HG03039 (cell line): Measurements from ENCODE around the gene GPR161.
"Not testable (repeated sequence)": the region's sequence is repeated elsewhere in the genome, so short reads cannot be mapped to it uniquely, and the experiment has no call there.

ENCODE experiments used
- ATAC-seq: cut with Tn5 transposase; IDR thresholded peaks from one replicate; pipeline ENCODE4 v1.9.1; 2021; ENCODE audit warnings: mild to moderate bottlenecking, moderate library complexity; ENCODE audit not compliant: unreplicated experiment

GPR161 gene

DNA sequence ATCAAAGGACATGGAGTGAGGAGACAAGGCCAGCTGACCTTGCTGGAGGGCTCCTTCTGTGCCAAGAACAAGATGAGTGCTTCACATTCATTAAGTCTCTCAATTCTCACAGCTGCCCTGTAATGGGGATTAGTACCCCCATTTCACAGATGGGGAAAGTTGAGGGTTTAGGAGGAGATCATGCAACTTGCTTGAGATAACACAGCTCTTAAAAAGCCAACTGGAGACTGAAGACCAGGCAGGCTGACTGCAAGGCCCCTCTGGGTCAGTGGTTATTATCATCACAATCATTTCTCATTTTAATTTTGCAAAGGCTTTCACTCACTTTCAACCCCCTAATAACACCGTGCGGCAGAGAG is 46.8 kb downstream of the GPR161 start:
- no peak for ATAC-seq

- ATAC-seq: no peak
These were observed 47.3 kb downstream of the GPR161 start for GRCh38 chr1:168089326-168089978.

- no peak for ATAC-seq
These were observed 48.0 kb downstream of the GPR161 start for GRCh38 chr1:168088511-168089325.

DNA sequence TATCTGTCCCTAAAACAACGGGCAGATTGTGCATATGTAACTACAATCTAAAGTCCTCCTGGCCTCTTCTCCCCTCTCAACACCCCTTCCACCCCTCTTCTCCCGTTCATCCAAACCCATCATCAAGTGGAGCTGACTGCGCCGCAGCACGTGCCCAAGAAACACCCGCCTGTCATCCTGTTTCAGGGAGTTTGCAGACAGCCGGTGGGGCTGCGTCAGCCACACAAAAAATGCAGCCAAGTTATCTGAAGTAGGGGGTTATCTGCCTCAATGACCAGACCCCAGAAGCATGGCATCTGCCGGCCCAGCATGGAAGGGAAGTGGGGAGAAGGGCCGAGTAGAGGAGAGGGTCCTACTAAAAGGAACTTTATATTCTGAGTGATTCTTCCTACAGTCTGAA is 49.0 kb downstream of the GPR161 start:
- ATAC-seq: no peak

DNA sequence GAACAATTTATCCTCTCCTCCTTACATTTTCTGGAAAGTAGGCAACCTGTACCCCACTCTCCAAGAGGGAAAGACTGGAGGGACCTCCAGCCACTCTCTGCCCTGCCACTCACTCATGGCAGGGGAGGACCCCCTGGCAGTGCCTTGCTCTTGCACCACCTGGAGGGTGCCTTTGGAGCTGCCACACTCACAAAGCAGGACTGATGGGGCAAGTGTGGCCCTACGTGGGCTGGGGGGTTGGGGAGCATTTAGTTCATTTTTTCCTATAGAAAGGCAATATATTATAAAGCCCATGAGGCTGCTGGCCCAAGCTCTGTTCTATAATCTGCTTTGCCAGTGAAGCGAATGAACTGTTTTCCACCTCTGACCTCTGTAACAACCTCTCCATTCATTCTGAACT is 50.3 kb downstream of the GPR161 start:
- ATAC-seq: no peak

DNA sequence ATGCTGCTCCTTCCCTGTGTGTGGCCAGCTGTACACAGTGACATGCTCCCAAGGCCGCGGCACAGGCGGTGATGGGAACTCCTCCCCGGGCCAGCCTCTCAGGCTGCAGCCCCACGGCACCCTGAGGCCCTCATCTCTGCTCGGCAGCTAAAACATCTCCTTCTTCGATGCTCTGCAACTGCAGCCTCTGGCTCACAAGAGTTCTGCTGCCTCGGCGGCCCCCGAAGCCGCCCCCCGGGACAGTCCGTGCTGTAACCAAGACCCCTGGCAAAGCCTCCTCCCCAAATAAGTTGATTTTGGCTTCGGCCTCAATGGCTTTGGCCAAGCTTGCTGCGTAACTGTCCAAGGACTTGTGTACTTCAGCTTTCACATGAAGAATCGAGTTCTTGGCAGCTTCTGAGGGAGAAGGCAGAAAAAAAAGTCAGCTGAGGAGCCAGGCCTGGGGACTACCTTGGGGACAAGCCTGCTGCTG is 51.3 kb downstream of the GPR161 start:
- no peak for ATAC-seq

- ATAC-seq: no peak
These were observed 52.1 kb downstream of the GPR161 start for GRCh38 chr1:168084396-168085231.

- no peak for ATAC-seq
These were observed 53.0 kb downstream of the GPR161 start for GRCh38 chr1:168083456-168084325.

DNA sequence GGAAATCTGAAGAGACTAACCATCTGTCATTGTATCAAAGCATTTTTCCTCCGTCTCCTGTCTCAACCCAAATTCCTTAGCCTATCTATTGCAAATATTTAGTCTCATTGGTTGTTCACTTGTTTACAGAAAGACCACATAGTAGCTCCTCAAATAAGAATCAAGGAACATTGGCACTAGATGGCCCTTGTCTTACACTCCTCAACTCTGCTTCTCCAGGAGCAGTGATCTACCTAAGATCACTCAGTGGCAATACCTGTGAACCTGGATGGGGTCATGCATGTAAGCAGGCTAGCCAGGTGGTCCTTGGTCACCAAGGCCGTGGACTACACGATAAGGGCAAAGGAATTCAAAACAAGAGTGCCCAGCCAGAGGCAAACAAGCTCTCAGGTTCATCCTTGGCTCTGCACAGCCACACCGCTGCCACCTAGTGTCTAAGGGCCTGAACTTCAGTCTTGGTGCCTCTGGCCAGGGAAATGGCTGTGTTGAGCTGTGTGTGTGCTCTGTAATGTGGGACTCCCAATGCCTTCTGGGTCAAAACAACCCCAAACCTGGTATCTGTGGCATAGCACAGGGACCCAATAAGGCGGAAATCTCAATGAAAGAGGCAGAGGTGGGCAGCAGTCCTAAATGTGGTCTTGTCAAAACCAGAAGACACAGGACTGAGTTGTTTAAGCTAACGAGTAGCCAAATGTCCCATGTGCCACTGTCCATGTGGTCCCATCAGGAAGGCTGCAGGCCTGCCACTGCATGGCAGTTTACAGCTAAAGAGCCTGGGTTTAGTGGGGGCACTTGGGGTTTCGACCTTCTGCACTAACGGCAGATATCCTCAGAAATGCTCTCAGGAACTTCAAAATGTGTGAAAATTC is 54.5 kb downstream of the GPR161 start:
- ATAC-seq: peak; percentile 80

DNA sequence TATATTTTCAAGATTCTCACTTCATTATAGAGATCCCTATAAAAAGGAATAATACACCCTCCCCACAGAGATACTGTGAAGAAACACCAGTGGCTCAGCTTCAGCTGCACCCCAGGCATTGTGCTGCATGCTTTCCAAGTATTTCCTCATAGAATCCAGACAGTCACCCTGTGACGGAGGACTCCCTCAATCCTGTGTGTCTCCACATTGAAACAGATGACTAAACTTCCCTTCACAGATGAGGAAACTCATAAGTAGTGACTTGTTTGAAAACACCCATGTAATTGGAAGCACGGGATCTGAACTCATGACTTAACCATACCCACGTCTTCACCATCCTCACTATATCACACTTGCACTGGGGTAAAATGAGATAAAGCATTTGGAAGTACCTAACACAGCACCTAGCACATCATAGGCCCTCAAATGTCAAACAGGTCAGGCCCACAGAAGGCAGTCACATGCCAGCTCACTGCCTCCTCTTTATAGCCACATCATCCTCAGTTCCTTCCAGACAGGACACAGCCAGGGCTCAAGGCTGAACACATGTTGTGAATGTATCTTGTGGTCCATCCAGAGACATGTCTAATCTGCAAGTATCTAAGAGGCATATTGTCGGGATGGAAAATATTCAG is 55.2 kb downstream of the GPR161 start:
- ATAC-seq: no peak

- no peak for ATAC-seq
These were observed 57.0 kb downstream of the GPR161 start for GRCh38 chr1:168079761-168080160.

DNA sequence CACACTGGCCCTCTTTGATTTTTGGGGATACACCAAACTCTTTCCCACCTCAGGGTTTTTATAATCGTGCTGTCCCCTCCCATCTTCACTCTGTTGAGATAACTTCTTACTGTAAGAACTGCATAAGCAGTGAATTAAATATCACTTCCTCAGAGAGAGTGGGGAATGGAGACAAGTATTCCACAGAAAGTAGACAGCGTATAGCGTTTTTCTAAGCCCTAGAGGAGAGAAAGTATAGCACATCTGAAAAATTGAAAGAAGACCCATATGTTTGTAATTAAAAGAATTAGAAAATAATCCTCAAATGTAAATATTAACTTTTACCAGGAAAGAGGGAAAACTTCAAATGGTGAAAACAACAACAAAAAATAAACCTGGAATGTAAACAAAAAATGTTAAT is 67.3 kb downstream of the GPR161 start:
- ATAC-seq: no peak

- ATAC-seq: no peak
These were observed 71.2 kb downstream of the GPR161 start for GRCh38 chr1:168065506-168065905.

GRCh38 chr1:168064216-168064615 is 72.5 kb downstream of the GPR161 start:
- no peak for ATAC-seq

DNA sequence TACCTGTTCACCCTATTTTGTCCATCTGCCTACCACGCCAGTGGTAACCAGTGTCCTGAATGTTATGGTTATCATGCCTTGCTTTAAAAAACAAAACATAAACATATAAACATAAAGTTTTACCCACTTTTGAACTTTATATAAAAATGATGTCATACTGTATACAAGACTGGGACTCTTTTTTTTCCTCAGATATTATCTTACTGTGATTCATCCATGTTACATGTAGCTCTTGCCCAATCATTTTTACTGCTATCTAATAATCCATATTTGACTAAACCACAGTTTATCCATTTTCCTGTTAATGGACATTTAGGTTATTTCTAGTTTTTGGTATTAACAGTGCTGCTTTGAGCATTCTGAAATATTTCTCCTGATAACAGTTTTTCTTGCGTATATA is 78.8 kb downstream of the GPR161 start:
- ATAC-seq: no peak

DNA sequence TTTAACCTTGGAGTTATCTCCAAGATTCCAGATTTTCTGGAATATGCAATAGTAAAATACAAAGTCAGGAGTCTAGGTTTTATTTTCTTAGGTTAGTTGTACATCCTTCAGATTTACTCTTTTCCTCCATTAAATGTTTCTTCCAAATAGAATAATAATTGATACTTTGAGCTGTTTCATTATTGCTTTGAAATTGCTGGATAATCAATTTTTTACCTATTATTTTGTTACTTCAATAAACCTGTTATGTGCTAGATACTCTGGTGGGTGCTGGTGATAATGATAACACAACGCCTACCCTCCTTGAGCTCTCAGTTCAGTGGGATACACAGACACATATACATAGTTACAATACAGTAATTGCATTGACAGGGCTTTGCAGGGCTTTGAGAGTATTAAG is 79.4 kb downstream of the GPR161 start:
- ATAC-seq: no peak

- not testable (repeated sequence) for ATAC-seq
These were observed 80.6 kb downstream of the GPR161 start for GRCh38 chr1:168056152-168056551.

DNA sequence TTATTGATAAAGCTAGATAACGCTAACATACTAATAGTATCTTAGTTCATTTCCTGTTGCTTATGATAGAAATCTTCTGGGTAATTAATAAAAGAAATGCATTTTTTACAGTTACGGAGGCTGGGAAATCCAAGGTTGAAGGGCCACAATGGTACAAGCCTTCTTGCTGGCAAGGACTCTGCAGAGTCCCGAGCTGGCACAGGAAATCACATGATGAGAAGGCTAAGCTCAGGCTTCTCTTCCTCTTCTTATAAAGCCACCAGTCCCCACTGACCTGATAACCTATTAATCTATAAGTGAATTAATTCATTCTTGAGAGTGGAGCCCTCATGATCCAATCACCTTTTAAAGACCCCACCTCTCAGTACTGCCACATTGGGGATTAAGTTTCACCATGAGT is 82.6 kb downstream of the GPR161 start:
- no peak for ATAC-seq

DNA sequence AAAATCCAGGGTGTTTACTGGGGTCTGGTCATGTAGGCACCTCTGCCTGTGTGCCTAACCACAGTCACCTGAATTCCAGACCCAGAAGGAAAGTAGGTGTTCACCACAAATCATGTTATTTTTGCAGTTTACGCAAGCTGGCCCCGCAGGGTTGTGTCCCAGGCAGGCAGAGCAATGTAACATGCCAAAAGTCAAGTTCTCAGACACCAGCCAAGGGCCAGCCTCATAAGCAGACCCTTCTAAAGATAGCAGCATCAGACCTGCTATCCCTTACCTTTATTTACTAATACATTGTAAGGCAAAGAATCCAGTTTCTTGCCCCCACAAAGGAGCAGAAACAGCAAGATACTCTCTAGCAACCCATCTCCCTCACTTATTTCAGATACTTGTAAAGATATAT is 83.0 kb downstream of the GPR161 start:
- ATAC-seq: no peak
